ENCODE data around the gene MTCH2.

MTCH2 gene

GRCh38 chr11:47675851-47676250 is 33.5 kb upstream of the MTCH2 start:
- H3K4me3 ChIP-seq (ENCODE audit: low read depth, low read length, poor library complexity, severe bottlenecking): no peak overlapping the region
- H3K9me2 ChIP-seq (ENCODE audit: low read depth, low read length): no peaks in the 10 kb centered on the region
- no peaks in the 10 kb centered on the region for H3K79me2 ChIP-seq (ENCODE audit: insufficient read depth, low read length)
- H3K27ac ChIP-seq (ENCODE audit: low read depth, low read length, poor library complexity, severe bottlenecking): no peak overlapping the region
- no peaks in the 10 kb centered on the region for H3F3A ChIP-seq (ENCODE audit: insufficient read depth, low read length)
- no peaks in the 10 kb centered on the region for H3K36me3 ChIP-seq (ENCODE audit: insufficient read depth, low read length)
- no peak overlapping the region for H3K9ac ChIP-seq (ENCODE audit: low read length)
- H4K20me1 ChIP-seq (ENCODE audit: insufficient read depth, low read length): no peaks in the 10 kb centered on the region
- no peak overlapping the region for H2AFZ ChIP-seq (ENCODE audit: low read length)
- no peaks in the 10 kb centered on the region for H3K9me3 ChIP-seq (ENCODE audit: low read length)
- no peaks in the 10 kb centered on the region for H3K4me1 ChIP-seq (ENCODE audit: insufficient read depth, low read length, severe bottlenecking)
- no peak overlapping the region for H3K4me2 ChIP-seq (ENCODE audit: low read length)
- H3K27me3 ChIP-seq (ENCODE audit: insufficient read depth, low read length): no peaks in the 10 kb centered on the region
- TF ChIP-seq CTCF (IDR thresholded peaks at IDR 0.05; ENCODE audit: low read length) (no peak), EZH2 (IDR thresholded peaks at IDR 0.05; ENCODE audit: borderline replicate concordance, low read length) (no peak)

DNA sequence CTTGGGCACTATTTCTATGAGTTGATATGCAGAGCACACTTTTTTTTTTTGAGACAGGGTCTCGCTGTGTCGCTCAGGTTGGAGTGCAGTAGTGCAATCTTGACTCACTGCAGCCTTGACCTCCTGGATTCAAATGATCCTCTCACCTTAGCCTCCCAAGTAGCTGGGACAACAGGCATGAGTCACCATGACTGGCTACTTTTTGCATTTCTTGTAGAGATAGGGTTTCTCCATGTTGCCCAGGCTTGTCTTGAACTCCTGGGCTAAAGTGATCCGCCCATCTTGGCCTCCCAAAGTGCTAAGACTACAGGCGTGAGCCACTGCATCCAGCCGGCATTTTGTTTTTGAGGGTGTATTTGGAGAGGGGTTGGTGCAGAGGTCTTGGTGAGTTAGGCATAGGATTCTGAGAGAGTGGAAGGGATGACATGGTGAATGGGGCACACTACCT is 29.9 kb upstream of the MTCH2 start:
- H3K27ac ChIP-seq (ENCODE audit: low read depth, low read length, poor library complexity, severe bottlenecking): no peak overlapping the region
- H3K4me2 ChIP-seq (ENCODE audit: low read length): no peak overlapping the region
- no peak for TF ChIP-seq EZH2 (IDR thresholded peaks at IDR 0.05; ENCODE audit: borderline replicate concordance, low read length)
- no peak for TF ChIP-seq CTCF (IDR thresholded peaks at IDR 0.05; ENCODE audit: low read length)
- no peaks in the 10 kb centered on the region for H3K27me3 ChIP-seq (ENCODE audit: insufficient read depth, low read length)
- H3K9ac ChIP-seq (ENCODE audit: low read length): no peak overlapping the region
- no peaks in the 10 kb centered on the region for H3K9me2 ChIP-seq (ENCODE audit: low read depth, low read length)
- H4K20me1 ChIP-seq (ENCODE audit: insufficient read depth, low read length): no peaks in the 10 kb centered on the region
- H3K36me3 ChIP-seq (ENCODE audit: insufficient read depth, low read length): no peaks in the 10 kb centered on the region
- H3F3A ChIP-seq (ENCODE audit: insufficient read depth, low read length): no peaks in the 10 kb centered on the region
- H3K4me3 ChIP-seq (ENCODE audit: low read depth, low read length, poor library complexity, severe bottlenecking): no peak overlapping the region
- H3K79me2 ChIP-seq (ENCODE audit: insufficient read depth, low read length): no peaks in the 10 kb centered on the region
- no peak overlapping the region for H2AFZ ChIP-seq (ENCODE audit: low read length)
- no peaks in the 10 kb centered on the region for H3K4me1 ChIP-seq (ENCODE audit: insufficient read depth, low read length, severe bottlenecking)
- H3K9me3 ChIP-seq (ENCODE audit: low read length): no peaks in the 10 kb centered on the region

DNA sequence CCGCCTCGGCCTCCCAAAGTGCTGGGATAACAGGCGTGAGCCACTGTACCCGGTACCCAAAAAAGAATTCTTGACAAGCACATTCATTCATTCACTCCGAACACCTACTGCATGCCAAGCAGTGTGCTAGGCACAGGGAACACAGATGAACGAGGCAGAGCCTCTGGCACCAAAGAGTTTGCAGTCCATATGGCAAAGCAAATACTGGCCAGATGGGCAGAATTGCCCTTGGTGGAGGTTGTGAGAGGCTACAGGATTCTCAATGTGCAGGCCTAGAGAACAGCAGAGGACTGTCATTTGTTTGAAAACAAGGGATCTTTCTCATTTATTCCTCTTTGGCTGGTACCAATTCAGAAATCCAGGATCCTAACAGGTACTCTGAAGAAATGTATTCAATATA is 27.5 kb upstream of the MTCH2 start:
- no peaks in the 10 kb centered on the region for H3K79me2 ChIP-seq (ENCODE audit: insufficient read depth, low read length)
- TF ChIP-seq CTCF (IDR thresholded peaks at IDR 0.05; ENCODE audit: low read length) (no peak), EZH2 (IDR thresholded peaks at IDR 0.05; ENCODE audit: borderline replicate concordance, low read length) (no peak)
- H2AFZ ChIP-seq (ENCODE audit: low read length): no peak overlapping the region
- no peaks in the 10 kb centered on the region for H3K27me3 ChIP-seq (ENCODE audit: insufficient read depth, low read length)
- no peaks in the 10 kb centered on the region for H3F3A ChIP-seq (ENCODE audit: insufficient read depth, low read length)
- H3K9ac ChIP-seq (ENCODE audit: low read length): no peak overlapping the region
- H3K4me2 ChIP-seq (ENCODE audit: low read length): no peak overlapping the region
- H3K4me3 ChIP-seq (ENCODE audit: low read depth, low read length, poor library complexity, severe bottlenecking): no peak overlapping the region
- no peaks in the 10 kb centered on the region for H3K9me3 ChIP-seq (ENCODE audit: low read length)
- H4K20me1 ChIP-seq (ENCODE audit: insufficient read depth, low read length): no peaks in the 10 kb centered on the region
- no peaks in the 10 kb centered on the region for H3K36me3 ChIP-seq (ENCODE audit: insufficient read depth, low read length)
- H3K27ac ChIP-seq (ENCODE audit: low read depth, low read length, poor library complexity, severe bottlenecking): no peak overlapping the region
- no peaks in the 10 kb centered on the region for H3K4me1 ChIP-seq (ENCODE audit: insufficient read depth, low read length, severe bottlenecking)
- H3K9me2 ChIP-seq (ENCODE audit: low read depth, low read length): no peaks in the 10 kb centered on the region
